CD14-positive monocyte (primary cell): ENCODE data around the gene RPS8. TPM values are rescaled to one million over a fixed set of nuclear protein-coding genes. Genes with fewer than 3 reads are reported as not detected.

Experiments used
- DNase-seq, 3 donors: peaks; one replicate each; pipeline ENCODE4 v3.0.0-alpha.2; 2011 to 2022
- H2AFZ ChIP-seq: 2 replicates; pipeline ENCODE4 v1.6.0; 2012; ENCODE audit warnings: mild to moderate bottlenecking, low read depth, low read length, inconsistent platforms; ENCODE audit not compliant: insufficient read depth, poor library complexity, severe bottlenecking
- H3K27ac ChIP-seq, 2 donors: 1 replicate in 1 of 2; 2 replicates in 1 of 2; pipeline ENCODE4 v1.5.1; 2012 to 2013; ENCODE audit warnings: low read length in 2 of 2, control low read depth in 1 of 2, inconsistent platforms in 1 of 2, low read depth in 1 of 2, mild to moderate bottlenecking in 1 of 2
- H3K27me3 ChIP-seq, 2 donors: one replicate each; pipeline versions ENCODE4 v1.6.0 to v1.6.1; 2011 to 2013; ENCODE audit warnings: low read length in 2 of 2; ENCODE audit not compliant: control insufficient read depth in 2 of 2, insufficient read depth in 2 of 2
- H3K36me3 ChIP-seq, 2 donors: replicated peaks in 1 of 2; 1 replicate in 1 of 2; 2 replicates in 1 of 2; pipeline versions ENCODE4 v1.5.1 to v1.6.1; 2012 to 2013; ENCODE audit warnings: low read length in 2 of 2, control low read depth in 1 of 2, inconsistent platforms in 1 of 2, mild to moderate bottlenecking in 1 of 2; ENCODE audit not compliant: insufficient read depth in 2 of 2, control insufficient read depth in 1 of 2
- H3K4me1 ChIP-seq, 2 donors: 1 replicate in 1 of 2; 2 replicates in 1 of 2; pipeline versions ENCODE4 v1.5.1 to v1.6.1; 2012 to 2013; ENCODE audit warnings: low read length in 2 of 2, control low read depth in 1 of 2, inconsistent platforms in 1 of 2, mild to moderate bottlenecking in 1 of 2, moderate library complexity in 1 of 2; ENCODE audit not compliant: insufficient read depth in 2 of 2, control insufficient read depth in 1 of 2
- H3K4me2 ChIP-seq: replicated peaks from 2 replicates; pipeline ENCODE3; 2012; ENCODE audit warnings: low read length, moderate library complexity, mild to moderate bottlenecking; ENCODE audit not compliant: poor library complexity, severe bottlenecking; ENCODE audit errors: extremely low read depth
- H3K4me3 ChIP-seq, 3 experiments: fragments of 200-600 bp in 1 of 3; sonication (generic) in 1 of 3; replicated peaks in 1 of 3; 1 replicate in 2 of 3; 2 replicates in 1 of 3; pipeline ENCODE4 v1.5.1; 2011 to 2013; ENCODE audit warnings: low read length in 3 of 3, mild to moderate bottlenecking in 3 of 3, control low read depth in 2 of 3, low read depth in 2 of 3, inconsistent platforms in 1 of 3, moderate library complexity in 1 of 3
- H3K79me2 ChIP-seq: 2 replicates; pipeline ENCODE4 v1.6.0; 2012; ENCODE audit warnings: mild to moderate bottlenecking, control low read depth, inconsistent platforms, low read length, moderate library complexity; ENCODE audit not compliant: insufficient read depth
- H3K9ac ChIP-seq: 2 replicates; pipeline ENCODE4 v1.6.0; 2017; ENCODE audit warnings: low read length, mild to moderate bottlenecking; ENCODE audit not compliant: insufficient read depth, poor library complexity, severe bottlenecking
- H3K9me3 ChIP-seq, 2 donors: replicated peaks in 1 of 2; 1 replicate in 1 of 2; 2 replicates in 1 of 2; pipeline versions ENCODE4 v1.5.1 to v1.6.1; 2012 to 2013; ENCODE audit warnings: low read length in 2 of 2, control low read depth in 1 of 2; ENCODE audit not compliant: control insufficient read depth in 1 of 2, insufficient read depth in 1 of 2
- H4K20me1 ChIP-seq: 2 replicates; pipeline ENCODE4 v1.6.0; 2012; ENCODE audit warnings: mild to moderate bottlenecking, low read length, control low read depth, moderate library complexity; ENCODE audit not compliant: insufficient read depth
- H3K27ac Mint-ChIP-seq, 7 donors: one replicate each; pipeline ENCODE4 v1.8.0; 2020; ENCODE audit warnings: mild to moderate bottlenecking in 7 of 7, mixed read lengths in 7 of 7, moderate library complexity in 6 of 7, inconsistent platforms in 2 of 7
- H3K27me3 Mint-ChIP-seq, 3 donors: one replicate each; pipeline ENCODE4 v1.8.0; 2021 to 2022; ENCODE audit warnings: low read depth in 3 of 3, mild to moderate bottlenecking in 3 of 3, mixed read lengths in 3 of 3, moderate library complexity in 3 of 3, inconsistent platforms in 1 of 3
- H3K36me3 Mint-ChIP-seq, 2 donors: one replicate each; pipeline ENCODE4 v1.8.0; 2020; ENCODE audit warnings: mixed read lengths in 2 of 2, inconsistent platforms in 1 of 2, mild to moderate bottlenecking in 1 of 2
- H3K4me1 Mint-ChIP-seq: one replicate; pipeline ENCODE4 v1.8.0; 2020; ENCODE audit warnings: mild to moderate bottlenecking, mixed read lengths
- H3K4me3 Mint-ChIP-seq, 2 donors: one replicate each; pipeline ENCODE4 v1.8.0; 2020; ENCODE audit warnings: mild to moderate bottlenecking in 2 of 2, mixed read lengths in 2 of 2, moderate library complexity in 1 of 2
- H3K9me3 Mint-ChIP-seq, 7 donors: one replicate each; pipeline ENCODE4 v1.8.0; 2020 to 2022; ENCODE audit warnings: mixed read lengths in 7 of 7, mild to moderate bottlenecking in 6 of 7, moderate library complexity in 6 of 7, inconsistent platforms in 2 of 7
- CTCF ChIP-seq: fragments of 200-600 bp; IDR thresholded peaks from one replicate; pipeline ENCODE4 v1.8.0; 2022; ENCODE audit warnings: antibody characterized with exemption, mild to moderate bottlenecking
- WGBS: methylation state at CpG from one replicate; pipeline ENCODE4 v1.1.5; 2013; ENCODE audit warnings: missing lambda C conversion rate; ENCODE audit not compliant: insufficient coverage; 5-methylcytosine and 5-hydroxymethylcytosine counted together
- intact Hi-C, 2 donors: fragments of 100-400 bp; cut with micrococcal nuclease; formaldehyde crosslinking; loops; one replicate each; pipeline versions ENCODE4 v1.15.0 to v1.15.1; 2023
- polyA plus RNA-seq, 3 donors: library from polyadenylated mRNA; depleted of rRNA in 1 of 3; unstranded in 2 of 3; stranded (reverse) in 1 of 3; fragments of 300-500 nt in 2 of 3; fragments of >200 nt in 1 of 3; fragmentation: Illumina TruSeq in 2 of 3; gene quantifications; 1 replicate in 2 of 3; 2 replicates in 1 of 3; pipeline ENCODE4 v1.2.3, GENCODE V29; 2012 to 2021

The RPS8 gene
- polyA plus RNA-seq, 3 donors, result 413 to 1,619 (median 419) TPM

DNA sequence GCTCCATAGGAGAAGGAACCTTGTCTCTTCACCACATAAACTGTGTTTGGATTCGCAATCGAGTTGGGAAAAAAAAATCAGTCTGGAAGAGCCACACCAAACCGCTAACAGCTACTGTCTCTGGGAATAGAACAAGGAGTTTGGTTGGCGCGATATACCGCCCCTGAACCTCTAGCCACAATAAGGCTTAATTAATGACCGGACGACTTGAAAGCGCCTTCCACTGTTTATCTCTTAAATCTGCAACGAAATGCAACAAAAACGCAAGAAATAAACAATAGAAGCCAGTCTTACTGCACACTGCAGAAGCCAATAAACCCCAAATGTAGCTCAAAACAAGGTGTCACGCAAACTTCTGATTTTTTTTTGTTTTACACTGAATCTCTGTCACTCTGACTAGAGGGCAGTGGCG, 43.9 kb downstream of the RPS8 start:
- Mint-ChIP-seq H3K4me3 (peak overlapping the region; percentile 74 to 97), H3K27ac (peak overlapping the region; percentile 99 to 100 (median 100)), H3K4me1 (peaks cover 54% of the 10 kb centered on the region), H3K27me3 (peaks cover 0 to 1% (median 0%) of the 10 kb centered on the region in 3 donors), H3K36me3 (peaks cover 6 to 7% of the 10 kb centered on the region in 2 donors), H3K9me3 (peaks cover 0 to 2% (median 0%) of the 10 kb centered on the region in 7 donors)
- H3K4me2 ChIP-seq, result peak overlapping the region; percentile 84
- intact Hi-C loops, result loop anchor here (2.0 kb wide), 1 partner anchor 18 kb away; the partner anchor contains the start of gene PLK3 (in 2 of the 2)
- DNase-seq, result no peak
- no peaks in the 10 kb centered on the region for H3K27me3 ChIP-seq
- no peak for TF ChIP-seq CTCF
- peak overlapping the region; percentile 97 for H3K9ac ChIP-seq
- H3K4me1 ChIP-seq, result peaks cover 42% of the 10 kb centered on the region in 2 donors
- no peaks in the 10 kb centered on the region for H3K79me2 ChIP-seq
- no peak overlapping the region for H2AFZ ChIP-seq
- H3K36me3 ChIP-seq, result no peaks in the 10 kb centered on the region
- H3K4me3 ChIP-seq, result peak overlapping the region; percentile 46 to 79 (median 68)
- H3K27ac ChIP-seq, result peak overlapping the region; percentile 95 to 100
- WGBS, result 0% methylated on average over 9 of the region's 13 CpGs
- H4K20me1 ChIP-seq, result no peaks in the 10 kb centered on the region
- no peaks in the 10 kb centered on the region for H3K9me3 ChIP-seq

DNA sequence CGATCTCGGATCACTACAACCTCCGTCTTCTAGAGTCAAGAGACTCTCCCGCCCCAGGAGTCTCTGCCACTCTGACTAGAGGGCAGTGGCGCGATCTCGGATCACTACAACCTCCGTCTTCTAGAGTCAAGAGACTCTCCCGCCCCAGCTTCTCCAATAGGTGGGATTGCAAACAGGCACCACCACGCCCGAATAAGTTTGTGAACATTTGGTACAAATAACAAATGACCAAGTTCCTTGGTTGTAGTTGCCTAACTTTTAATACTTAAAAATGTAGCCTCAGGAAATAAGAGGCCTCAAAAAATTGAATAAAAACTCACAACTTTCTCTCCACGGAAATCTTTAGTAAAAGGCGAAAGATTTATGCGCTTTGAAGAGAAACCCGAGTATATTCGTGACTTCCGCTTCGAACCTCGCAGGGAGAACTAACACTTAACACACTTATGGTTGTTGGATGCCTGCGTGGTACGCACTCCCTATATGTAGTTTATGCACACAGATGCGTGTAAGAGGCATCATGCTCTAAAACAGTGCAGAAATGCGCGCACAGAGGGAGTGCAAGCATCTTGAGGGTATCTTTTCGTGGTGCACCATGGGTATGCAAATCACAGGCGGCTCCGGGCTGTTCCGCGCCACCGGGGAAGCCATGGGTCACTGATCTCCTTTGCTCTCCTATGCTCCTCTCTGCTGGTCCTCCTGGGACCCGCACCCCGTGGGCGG, 44.4 kb downstream of the RPS8 start:
- Histone ChIP-seq H3K79me2 (no peaks in the 10 kb centered on the region), H3K9me3 (no peaks in the 10 kb centered on the region), H3K27ac (peak overlapping the region; percentile 95 to 100), H3K4me3 (peak overlapping the region; percentile 68 to 79 (median 73)), H2AFZ (peak overlapping the region; percentile 95), H3K4me1 (peaks cover 36% of the 10 kb centered on the region in 2 donors), H3K27me3 (no peaks in the 10 kb centered on the region), H3K9ac (peak overlapping the region; percentile 97), H4K20me1 (no peaks in the 10 kb centered on the region), H3K4me2 (peak overlapping the region; percentile 84), H3K36me3 (no peaks in the 10 kb centered on the region)
- WGBS, result under 1% methylated on average over 20 of the region's 33 CpGs
- H3K27ac Mint-ChIP-seq, result peak overlapping the region; percentile 99 to 100 (median 100)
- peaks cover 0 to 1% (median 0%) of the 10 kb centered on the region in 3 donors for H3K27me3 Mint-ChIP-seq
- H3K4me1 Mint-ChIP-seq, result peaks cover 49% of the 10 kb centered on the region
- H3K9me3 Mint-ChIP-seq, result peaks cover 0 to 3% (median 0%) of the 10 kb centered on the region in 7 donors
- peaks cover 5 to 6% of the 10 kb centered on the region in 2 donors for H3K36me3 Mint-ChIP-seq
- intact Hi-C loops, result loop anchor here (2.0 to 5.0 kb wide), 2 partner anchors 19 to 87 kb away; partner anchors contain the start of genes PLK3 (in 2 of the 2) and RNU5D-1 (in 1 of the 2)
- peak overlapping the region; percentile 90 to 97 for H3K4me3 Mint-ChIP-seq
- DNase-seq, result peak; percentile 84 to 87 (median 87)
- TF ChIP-seq CTCF, result no peak
